Endothelial cell of coronary artery (primary cell): ENCODE data around the gene BMPER. TPM values are rescaled to one million over a fixed set of nuclear protein-coding genes. Genes with fewer than 3 reads are reported as not detected.

Experiments used
- total RNA-seq: library from RNA; depleted of rRNA; stranded (reverse); fragments of >200 nt; gene quantifications from 2 replicates; pipeline ENCODE4 v1.2.3, GENCODE V29; 2014

The BMPER gene
- total RNA-seq, result 0.45 and 8.8 TPM in 2 replicates

DNA sequence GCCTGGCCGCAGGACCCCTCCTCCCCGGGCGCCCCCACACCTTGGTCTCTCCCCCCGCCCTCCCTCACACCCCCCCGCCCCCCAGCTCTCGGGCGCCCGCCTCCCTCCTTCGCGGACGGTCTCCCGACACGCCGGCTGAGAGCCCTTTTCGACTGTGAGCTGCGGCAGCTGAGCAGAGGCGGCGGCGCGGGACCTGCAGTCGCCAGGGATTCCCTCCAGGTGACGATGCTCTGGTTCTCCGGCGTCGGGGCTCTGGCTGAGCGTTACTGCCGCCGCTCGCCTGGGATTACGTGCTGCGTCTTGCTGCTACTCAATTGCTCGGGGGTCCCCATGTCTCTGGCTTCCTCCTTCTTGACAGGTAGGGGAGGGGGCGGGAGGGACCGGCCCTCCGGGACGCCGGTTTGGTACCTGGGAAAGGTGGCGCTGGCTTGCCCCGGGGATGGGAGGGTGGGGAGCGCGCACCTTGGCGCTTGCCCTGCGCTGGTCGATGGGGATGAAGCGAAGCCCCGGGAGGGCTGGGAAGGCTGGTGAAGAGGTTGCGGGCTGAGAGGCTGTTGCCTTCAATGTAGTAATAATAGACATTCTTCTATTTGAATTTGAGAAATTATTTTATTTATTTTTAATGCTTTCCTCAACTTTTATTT is at the start of gene BMPER:
Gene BMPER, plus strand, starts transcription at position 151 of the 644 bp plus-strand sequence. Its CDS starts 75 bp downstream, at position 226.

